ENCODE measurements around the gene SLC2A13. TPM values are rescaled to one million over a fixed set of nuclear protein-coding genes. Genes with fewer than 3 reads are reported as not detected.
"Not testable (repeated sequence)": the region's sequence is repeated elsewhere in the genome, so short reads cannot be mapped to it uniquely, and the experiment has no call there.

SLC2A13 gene
- polyA plus RNA-seq, 1 donor, result 3.2 TPM

DNA sequence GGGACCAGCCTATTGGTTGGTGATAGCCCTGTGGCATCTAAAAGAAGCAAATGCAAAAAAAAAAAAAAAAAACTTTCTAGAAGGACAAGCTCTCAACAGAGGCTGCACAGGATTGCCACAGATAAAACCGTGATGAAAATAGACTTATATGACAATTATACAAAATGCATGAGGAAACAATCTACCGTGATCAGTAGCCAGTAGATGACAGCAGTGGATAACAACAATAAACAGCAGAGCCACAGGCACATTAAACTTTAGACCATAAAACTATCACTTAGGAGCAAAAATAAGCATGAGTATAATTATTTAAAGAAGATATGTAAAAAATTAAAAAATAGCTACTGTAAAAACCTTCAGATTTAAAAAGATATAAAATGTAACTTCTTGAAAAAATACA lies 302.7 kb downstream of the SLC2A13 start:
- DNase-seq, result no peak

DNA sequence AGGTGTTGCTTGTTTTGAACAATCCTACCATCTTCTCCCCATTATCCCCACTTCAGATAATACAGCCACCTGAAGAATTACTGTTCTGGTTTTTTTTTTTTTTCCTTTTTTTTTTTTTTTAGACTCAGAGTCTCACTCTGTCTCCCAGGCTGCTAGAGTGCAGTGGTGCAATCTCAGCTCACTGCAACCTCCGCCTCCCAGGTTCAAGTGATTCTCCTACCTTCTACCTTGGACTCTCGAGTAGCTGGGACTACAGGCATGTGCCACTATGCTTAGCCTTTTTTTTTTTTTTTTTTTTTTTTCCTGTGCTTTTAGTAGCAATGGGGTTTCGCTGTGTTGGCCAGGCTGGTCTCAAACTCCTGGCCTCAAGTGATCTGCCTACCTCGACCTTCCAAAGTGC lies 306.9 kb downstream of the SLC2A13 start:
- DNase-seq, result no peak

- DNase-seq, result no peak
Observed at GRCh38 chr12:39798429-39798828, 307.5 kb downstream of the SLC2A13 start.

DNA sequence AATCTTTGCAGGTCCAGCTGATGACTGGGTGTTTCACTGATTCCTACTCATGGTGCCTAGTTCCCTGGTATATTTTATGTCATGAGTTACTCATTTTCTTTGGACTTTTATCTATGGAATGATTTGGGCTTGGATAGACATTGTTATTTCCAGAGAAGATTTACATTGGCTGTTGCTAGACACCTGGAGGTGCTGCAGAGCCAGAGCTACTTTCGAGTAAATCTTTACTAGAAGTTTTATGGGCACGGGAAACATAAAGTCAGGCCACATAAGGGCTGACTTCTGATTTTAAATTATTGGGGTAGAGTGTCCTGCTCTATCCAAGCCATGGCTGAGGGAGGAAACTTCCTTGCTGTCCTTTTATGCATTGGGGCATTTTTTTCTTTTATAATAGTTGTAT lies 310.4 kb downstream of the SLC2A13 start:
- DNase-seq, result no peak

DNA sequence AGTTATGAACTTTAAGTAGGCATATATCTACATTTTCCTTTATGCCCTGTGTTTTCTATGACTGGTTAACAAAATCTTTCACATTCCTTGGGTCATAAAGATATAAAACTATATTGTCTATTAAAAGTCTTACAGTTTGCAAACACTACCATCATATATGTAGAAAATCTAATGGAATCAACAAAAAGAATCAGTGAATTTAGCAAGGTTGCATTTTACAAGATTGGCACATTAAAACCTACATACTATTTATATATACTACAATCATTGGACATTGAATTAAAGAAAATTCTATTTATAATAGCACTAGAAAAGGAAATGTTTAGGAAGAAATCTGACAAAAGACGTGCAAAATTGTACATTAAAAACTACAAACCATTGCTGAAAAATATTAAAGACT lies 312.9 kb downstream of the SLC2A13 start:
- no peak for DNase-seq

DNA sequence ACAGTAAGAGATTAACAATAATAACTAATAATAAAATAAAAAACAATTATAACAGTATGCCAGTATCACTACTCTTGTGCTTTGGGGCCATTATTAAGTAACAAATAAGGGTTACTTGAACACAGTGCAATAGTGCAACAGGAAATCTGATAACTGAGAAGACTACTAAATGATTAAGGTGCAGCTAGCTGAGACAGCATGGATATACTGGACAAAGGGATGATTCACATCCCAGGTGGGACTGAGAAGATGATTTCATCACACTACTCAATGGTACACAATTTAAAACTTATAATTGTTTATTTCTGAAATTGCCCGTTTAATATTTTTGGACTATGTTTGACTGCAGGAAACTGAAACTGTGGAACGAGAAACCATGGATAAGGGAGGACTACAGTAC lies 317.6 kb downstream of the SLC2A13 start:
- DNase-seq, result no peak

DNA sequence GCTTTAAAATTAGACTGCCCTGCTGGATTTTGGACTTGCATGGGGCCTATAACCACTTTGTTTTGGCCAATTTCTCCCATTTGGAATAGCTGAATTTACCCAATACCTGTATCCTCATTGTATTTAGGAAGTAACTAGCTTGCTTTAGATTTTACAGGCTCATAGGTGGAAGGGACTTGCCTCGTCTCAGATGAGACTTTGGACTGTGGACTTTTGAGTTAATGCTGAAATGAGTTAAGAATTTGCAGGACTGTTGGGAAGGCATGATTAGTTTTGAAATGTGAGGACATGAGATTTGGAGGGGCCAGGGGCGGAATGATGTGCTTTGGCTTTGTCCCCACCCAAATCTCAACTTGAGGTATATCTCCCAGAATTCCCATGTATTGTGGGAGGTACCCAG lies 320.1 kb downstream of the SLC2A13 start:
- not testable (repeated sequence) for DNase-seq

DNA sequence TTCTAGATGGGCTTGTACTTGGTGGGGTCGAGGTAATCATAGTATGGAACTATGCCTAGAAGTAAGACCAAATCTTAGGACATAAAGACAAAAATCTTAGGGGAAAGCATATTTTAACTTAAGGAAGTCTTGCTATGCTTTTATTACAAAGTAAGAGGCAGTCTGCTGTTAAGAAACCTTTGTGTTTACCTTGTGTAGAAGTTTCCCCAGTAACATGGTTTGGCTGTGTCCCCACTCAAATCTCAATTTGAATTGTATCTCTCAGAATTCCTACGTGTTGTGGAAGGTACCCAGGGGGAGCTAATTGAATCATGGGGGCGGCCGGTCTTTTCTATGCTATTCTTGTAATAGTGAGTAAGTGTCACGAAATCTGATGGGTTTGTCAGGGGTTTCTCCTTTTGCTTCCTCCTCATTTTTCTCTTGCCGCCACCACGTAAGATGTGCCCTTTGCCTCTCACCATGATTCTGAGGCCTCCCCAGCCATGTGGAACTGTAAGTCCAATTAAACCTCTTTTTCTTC lies 323.8 kb downstream of the SLC2A13 start:
- DNase-seq, result no peak

DNA sequence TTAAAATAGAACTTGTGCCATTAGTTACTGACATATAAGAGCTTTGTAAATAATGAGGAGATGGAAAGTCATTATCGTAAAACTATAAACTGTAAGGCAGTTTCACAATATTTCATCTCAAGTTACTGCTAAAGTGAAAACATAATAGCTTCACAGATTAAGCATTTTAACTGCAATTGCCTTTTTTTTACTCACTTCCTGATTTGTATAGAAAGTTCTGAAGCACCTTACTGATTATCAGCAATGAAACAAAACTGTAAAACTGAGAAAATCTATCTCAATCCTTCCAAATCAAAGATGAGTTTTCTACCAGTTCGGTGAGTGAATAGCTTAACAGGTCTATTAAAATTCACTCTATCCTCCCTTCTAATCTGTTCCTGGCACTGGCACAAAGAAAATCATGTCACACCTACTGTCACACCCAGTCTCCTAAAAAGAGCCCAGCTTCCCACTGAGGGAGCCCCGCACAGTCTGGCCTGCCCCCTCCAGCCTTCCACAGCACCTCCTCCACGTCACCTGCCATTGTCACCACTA lies 324.9 kb downstream of the SLC2A13 start:
- no peak for DNase-seq

GRCh38 chr12:39780411-39780912 lies 325.4 kb downstream of the SLC2A13 start:
- peak; percentile 11 for DNase-seq

DNA sequence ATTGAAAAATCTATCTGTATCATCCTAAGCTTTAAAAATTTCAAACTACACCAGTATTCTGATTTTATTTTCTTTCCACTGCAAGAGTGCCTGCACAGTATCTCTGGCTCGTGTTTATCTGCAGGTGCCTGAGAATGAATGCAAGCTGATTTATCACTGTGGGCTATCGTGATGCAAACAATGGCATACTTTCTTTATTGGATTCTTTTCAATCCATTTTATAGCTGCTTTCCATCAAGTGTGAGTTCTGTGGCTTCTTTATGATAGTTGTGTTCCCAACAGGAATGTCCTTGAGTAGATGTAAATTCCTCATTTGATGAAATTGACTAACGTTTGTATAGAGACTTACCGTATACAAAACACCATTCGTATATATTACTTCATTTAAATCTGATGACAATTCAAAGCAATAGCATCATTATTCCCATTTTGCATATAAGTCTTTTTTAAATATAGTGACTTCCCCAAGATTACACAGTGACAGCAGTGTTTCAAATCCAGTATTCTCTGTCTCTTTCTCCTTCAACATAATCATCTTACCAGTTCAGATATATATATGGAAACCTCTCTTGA lies 326.0 kb downstream of the SLC2A13 start:
- no peak for DNase-seq

GRCh38 chr12:39777465-39777864 lies 328.4 kb downstream of the SLC2A13 start:
- no peak for DNase-seq

DNA sequence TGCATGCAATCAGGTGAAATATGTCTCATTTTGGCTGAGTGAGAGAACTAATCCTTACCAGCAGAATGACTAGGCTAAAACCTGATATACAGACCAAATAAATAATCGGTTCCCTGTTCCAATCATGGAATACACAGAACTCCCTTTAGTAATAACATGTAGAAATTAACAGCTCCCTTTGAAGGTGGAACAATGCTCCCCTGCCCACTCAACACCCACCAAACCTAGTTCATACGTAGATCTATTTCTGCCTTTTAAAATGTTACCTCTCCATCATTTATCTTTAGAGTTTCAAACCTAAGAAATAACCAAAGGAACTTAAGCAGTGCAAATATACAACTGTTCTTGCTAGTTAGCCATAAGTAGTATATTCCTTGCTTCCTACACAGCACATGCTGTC lies 332.6 kb downstream of the SLC2A13 start:
- DNase-seq, result no peak

GRCh38 chr12:39772821-39773259 lies 333.0 kb downstream of the SLC2A13 start:
- DNase-seq, result no peak

- no peak for DNase-seq
Observed at GRCh38 chr12:39771456-39771855, 334.4 kb downstream of the SLC2A13 start.

- peak; percentile 20 for DNase-seq
Observed at GRCh38 chr12:39764944-39765560, 340.8 kb downstream of the SLC2A13 start.

DNA sequence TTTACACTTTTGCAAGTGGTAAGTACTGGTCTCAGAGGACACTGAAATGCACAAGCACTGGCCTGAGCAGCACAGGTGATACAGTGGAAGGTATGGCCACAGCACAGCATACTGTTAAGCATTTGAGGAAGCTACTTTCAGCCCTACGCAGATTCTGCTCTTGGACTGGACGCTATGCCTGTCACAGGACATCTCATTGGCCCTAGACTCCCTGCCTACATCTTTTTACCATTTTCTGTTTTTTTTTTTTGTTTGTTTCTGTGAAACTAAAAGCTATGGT lies 342.1 kb downstream of the SLC2A13 start:
- DNase-seq, result no peak

DNA sequence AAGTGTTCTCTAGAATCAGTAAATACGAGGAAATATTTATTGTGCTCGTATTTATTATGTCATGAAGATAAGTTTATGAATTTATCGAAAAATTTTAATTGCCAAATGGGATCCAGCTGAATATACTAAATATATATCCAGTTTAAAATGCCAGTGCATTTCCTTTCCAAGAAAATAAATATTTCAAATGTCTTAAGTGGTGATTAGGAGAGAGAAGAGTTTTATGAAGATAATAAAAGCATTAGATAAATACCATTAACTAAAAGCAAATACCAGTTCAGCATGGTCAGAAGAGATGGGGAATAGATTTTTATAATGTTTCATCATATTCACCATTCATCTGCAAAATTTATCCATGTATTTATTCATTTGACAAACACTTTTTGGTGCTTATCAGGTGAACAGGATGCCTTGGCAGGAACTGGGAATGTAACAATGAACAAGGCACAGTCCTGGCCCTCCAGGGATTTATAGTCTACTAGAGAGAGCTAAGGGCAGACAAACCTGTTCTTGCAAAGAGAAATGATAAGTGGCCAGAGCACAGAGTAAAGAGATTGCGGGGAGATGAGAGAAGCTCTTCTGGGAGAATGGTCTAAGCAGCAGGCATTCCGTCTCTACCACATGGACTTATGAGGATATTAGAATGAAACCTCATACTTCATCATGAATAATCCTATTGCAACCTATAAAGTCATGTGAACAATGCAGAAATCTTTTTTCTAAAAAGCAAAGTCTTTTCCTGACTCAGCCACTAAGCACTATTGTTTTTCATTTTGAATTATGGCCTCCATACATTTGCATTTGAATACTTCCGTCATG lies 342.6 kb downstream of the SLC2A13 start:
- DNase-seq, result no peak

DNA sequence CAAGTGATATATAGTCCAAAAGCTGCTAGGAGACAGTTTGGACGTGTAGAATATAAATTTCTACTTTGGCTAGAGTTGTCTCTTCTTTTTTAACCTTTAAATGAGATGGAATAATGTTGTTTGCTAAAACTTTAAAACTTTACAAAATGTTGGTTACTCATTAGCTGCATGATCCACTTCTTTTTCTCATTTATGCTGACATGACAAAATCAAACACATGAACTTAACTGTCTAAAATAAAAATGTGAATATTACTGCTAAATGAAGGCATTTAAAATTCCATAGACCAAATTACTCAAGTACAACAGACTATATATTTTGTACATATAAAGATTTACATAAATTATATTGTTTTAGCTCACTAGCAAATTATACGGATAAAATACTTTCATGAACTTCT lies 350.4 kb downstream of the SLC2A13 start:
- DNase-seq, result no peak

GRCh38 chr12:39752482-39753137 lies 353.3 kb downstream of the SLC2A13 start:
- DNase-seq, result no peak

- DNase-seq, result not testable (repeated sequence)
Observed at GRCh38 chr12:39746151-39746550, 359.7 kb downstream of the SLC2A13 start.

DNA sequence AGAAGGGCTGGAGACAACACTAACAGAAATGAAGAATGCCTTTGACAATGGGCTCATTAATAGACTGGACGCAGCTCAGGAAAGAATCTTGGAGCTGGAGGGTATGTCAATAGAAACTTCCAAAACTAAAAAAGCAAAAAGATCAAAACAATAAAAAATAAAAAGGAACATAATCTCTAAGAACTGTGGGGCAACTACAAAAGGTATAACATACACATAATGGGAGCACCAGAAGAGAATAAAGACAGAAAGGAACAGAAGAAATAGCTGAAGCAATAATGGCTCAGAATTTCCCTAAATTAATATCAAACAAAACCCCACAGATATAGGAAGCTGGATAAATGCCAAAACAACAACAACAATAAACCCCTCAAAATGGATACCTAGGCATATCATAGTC lies 362.2 kb downstream of the SLC2A13 start:
- DNase-seq, result no peak

DNA sequence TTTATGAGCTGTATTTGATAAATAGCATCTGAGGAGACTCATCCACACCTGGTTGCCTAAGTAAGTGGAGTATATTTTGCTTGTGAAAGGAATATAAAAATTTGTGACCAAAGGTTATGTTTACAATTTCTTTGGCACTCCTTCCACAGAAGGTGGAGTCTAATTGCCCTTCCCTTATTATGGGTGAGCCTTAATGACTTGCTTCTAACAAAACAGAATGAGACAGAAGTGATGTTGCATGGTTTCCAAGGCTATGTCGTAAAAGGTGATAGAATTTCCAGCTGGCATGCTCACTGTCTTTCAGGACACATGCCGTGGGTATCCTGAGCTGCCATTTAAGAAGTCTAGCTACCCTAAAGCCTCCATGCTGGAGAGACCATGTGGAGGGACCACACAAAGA lies 369.5 kb downstream of the SLC2A13 start:
- no peak for DNase-seq
